Subcutaneous adipose tissue (tissue), 4 donors: ENCODE results near the gene TEK. TPM values are rescaled to one million over a fixed set of nuclear protein-coding genes. Genes with fewer than 3 reads are reported as not detected.

Source experiments
- total RNA-seq, 4 donors: library from RNA; depleted of rRNA; stranded (reverse); fragments of >200 nt; gene quantifications; one replicate each; pipeline ENCODE4 v1.1.0, GENCODE V29; 2016
- TF ChIP-seq, protein P1 (sequence below): fragments of 450-650 bp; IDR thresholded peaks from one replicate; pipeline ENCODE4 v1.5.1; 2016; ENCODE audit warnings: low read depth, mild to moderate bottlenecking, control low read depth, antibody characterized with exemption, moderate library complexity

The TEK gene
- 10 to 100 TPM in 3 of 4 donors, 1 to 10 TPM in 1; 8.3 to 36.7 (median 16.7) TPM for total RNA-seq

- TF ChIP-seq, protein P1, sequence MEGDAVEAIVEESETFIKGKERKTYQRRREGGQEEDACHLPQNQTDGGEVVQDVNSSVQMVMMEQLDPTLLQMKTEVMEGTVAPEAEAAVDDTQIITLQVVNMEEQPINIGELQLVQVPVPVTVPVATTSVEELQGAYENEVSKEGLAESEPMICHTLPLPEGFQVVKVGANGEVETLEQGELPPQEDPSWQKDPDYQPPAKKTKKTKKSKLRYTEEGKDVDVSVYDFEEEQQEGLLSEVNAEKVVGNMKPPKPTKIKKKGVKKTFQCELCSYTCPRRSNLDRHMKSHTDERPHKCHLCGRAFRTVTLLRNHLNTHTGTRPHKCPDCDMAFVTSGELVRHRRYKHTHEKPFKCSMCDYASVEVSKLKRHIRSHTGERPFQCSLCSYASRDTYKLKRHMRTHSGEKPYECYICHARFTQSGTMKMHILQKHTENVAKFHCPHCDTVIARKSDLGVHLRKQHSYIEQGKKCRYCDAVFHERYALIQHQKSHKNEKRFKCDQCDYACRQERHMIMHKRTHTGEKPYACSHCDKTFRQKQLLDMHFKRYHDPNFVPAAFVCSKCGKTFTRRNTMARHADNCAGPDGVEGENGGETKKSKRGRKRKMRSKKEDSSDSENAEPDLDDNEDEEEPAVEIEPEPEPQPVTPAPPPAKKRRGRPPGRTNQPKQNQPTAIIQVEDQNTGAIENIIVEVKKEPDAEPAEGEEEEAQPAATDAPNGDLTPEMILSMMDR = no peak
Observed at GRCh38 chr9:27108981-27109541, at the start of gene TEK. Gene TEK, plus strand, starts transcription at chr9:27109225. Its CDS starts 366 bp downstream, at chr9:27109591.

DNA sequence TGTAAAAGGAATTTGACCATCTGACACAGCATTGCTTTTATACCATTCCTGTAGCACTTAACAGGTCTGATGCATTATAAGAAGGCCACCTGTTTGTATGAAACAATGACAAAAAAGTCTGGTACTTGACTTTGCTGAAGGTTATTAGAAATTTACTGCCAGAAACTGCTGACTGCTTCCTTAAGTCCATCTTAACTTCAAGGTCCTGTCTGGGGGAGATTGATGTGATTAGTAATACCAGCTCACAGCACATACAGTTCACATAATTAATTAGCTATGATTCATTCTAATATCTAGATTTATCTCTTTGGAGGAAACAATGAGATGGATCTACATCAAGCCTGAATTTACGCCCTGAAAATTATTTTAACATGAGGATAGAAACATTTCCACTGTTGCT lies 49.6 kb upstream of the TEK start:
- TF ChIP-seq, protein P1 = no peak

- TF ChIP-seq, protein P1 = no peak
Observed at GRCh38 chr9:27059907-27060306, 49.1 kb upstream of the TEK start.

DNA sequence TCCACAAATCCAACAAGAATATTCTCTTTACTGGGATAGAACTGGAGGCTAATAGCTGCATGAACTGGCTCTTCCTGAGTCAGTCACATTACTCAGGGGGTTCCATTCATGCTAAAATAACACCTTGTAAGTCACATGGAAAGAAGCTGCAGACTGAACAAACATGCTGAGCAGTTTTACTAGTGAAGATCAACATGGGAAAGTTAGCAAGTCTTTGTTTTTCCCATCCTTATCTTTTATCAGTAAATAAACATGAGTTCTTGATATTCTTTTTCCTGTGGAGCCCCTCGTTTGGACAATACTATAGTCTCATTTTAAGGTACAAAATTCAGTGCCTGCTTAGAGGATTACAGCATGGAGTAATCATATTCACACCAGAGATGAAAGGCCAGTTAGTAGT lies 43.7 kb upstream of the TEK start:
- TF ChIP-seq, protein P1 = no peak

- TF ChIP-seq, protein P1 = no peak
Observed at GRCh38 chr9:27073841-27074728, 34.9 kb upstream of the TEK start.

- TF ChIP-seq, protein P1 = no peak
Observed at GRCh38 chr9:27078685-27079084, 30.3 kb upstream of the TEK start.

DNA sequence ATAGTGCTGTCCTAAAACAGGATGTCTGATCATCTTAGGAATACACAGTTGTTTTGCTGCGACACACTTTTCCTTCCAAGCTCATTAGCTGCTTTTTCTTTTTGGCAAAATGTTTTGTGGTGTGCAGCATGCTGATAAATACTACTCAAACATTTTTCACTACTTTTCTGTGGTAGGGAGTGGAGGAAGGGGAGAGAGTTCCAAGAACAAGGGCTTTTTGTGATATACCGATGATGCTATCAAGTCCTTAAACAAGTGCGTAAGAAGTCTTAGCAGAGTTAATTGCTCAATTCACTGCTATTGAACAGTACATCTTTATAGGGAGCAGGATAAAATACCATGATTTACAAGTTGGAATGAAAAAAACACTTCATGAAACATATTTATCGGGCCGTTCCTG lies 23.6 kb upstream of the TEK start:
- TF ChIP-seq, protein P1 = no peak
